ENCODE data around the gene DNAH11.
A peak's percentile ranks its signal among the peaks of the same experiment; 100 is the strongest.

Gene DNAH11

DNA sequence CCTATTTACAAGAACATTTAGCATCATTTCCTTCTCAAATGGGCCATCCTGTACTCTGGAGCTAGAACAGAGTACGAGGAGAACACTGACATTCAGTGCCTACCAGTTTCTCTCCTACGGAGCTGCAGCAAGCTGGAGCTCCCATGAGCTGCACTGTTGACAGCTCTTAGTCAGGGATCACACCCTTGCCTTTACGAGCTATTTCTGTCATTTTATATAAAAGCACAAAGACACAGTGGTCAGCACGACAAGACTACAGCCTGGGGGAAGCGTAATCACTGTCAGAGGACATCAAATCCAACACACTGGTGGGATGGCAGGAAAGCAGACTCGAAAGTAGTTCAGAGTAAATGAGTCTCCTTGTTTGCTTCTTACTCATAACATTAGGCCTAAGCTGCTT, 400.1 kb downstream of the DNAH11 start:
- no peak for DNase-seq

DNA sequence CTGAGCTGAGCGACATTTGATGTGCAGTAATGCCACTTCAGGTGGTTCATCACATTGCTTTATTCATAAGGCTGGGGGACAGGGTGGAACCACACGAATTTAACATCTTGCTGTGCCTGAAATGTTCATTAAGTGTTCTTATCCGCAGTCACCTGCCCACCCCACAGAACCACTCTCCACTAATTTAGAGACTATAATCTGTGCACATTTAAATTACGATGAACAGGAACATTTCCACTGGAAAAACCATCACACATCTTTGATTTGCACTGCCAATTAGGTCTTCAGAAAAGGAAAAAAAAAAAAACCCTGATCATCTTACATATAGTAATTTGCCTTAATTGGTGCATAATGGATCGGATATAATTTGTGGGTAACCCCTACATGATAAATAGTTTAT, 400.6 kb downstream of the DNAH11 start:
- no peak for DNase-seq

DNA sequence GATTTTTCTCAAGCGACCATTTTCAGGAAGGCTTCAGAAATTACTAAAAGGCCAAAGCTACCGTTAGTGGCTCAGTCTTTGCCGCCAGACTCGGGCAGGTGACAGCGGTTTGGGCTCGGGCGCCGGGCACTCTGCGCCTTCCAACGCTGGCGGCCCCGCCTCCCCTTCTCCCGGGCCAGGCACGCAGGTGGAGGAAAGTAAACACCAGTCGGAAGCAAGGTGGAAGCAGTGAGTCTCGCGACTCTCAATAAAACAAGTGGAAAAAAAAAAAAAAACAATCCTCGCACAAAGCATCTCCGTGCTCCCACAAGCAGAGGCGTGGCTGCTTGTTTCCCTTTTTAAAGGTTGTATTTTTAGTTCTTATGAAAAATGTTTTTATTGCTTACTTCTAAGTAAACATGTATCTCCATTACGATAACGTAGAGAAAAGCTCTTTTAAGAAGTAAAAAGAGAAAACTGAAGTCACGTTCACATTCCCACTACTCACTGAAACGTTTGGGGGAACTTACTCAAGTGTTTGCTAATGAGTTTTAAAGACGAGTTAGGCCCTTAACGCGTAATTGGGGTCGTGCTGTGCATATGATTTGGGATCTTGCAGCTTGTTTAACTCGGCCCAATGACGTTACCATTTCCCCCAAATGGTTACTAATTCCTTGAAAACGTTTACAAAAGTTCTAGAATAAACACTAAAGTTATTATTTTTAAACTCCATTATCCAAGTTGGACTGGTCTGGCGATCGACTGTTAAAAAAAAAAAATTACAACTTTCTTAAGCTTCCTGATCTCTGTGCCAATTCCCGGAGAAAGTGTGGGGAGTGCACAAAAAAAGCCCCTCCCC, 402.0 kb downstream of the DNAH11 start:
- peak; percentile 45 for DNase-seq

DNA sequence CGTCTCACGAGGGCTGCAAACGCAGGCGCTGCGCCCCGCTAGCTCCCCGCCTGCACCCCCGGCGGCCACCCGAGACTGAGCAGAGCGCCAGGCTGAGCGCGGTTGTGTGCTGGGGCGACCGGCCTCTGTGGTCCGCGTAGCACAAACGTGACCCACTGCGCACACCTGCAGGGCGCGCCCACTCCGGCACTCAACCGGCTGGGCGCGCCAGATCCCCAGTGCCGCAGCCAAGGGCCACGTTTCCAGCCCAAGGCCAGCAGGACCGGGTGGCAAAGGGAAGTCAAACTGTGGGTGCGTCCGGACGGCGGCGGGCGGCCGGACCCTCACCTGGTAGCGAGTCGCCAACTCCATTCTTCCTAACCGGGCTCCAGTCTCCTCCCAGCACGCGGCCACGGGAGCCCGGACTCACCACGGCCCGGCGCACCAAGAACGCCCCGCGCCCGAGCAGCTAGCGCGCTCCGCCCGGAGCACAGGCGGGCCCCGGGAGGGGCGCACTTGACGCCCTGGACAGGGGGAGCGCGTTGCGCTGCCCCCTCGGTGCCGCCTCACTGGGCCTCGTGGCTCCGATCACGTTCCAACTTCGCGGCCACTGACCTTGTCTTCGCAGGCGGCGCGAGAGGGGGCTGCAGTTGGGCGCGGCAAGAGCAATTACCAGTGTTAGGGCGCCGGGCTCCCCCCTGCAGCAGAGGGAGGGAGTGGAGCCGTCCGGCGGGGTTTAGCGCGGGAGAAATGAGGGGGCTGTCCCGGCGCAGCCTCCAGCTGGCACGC, 402.8 kb downstream of the DNAH11 start, which contains the start of gene CDCA7L:
Gene CDCA7L, minus strand, starts transcription at position 446 of the 768 bp plus-strand sequence. Its CDS starts 95 bp downstream, at position 351.
- DNase-seq, result peak; percentile 65

DNA sequence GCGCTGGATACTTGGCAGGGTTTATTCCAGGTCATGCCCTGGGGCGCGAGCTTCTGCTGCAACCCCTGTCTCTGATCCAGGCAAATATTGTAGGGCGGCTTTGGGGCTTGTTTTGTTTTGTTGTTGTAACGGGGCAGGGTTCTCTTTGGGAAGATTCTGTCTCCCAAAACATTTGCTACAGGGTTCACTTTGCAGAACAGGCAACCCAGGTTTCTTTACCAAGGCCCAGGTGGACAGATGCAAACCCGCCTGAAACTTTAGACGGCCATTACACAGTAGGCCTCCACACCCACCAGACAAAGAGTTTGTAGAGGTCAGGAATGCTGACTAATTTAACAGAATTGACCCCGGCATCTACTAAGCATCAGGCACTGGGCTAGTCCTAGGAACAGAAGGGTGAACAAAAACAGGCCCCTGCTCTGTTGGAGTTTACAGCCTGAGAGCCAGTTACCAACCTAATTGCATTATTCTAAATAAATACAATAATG, 403.4 kb downstream of the DNAH11 start:
- DNase-seq, result no peak

DNA sequence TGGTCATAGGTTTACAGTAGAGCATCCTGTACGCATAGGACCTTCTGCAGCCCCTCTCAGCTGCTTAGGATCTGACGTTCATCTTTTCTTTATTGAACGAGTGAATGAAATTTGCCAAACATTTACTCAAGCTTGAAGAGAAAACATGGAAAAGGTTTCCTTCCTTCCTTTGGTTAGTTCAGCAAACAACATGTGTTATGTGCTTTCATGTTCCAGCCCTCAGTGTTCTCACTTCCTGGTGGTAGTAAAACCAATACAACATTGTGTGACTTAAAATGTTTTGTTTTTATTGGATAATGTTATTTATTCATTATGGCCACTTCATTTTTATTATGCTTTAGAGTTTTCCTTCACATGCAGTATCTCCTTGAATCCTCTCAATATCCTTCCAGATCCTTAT, 404.2 kb downstream of the DNAH11 start:
- DNase-seq, result no peak

DNA sequence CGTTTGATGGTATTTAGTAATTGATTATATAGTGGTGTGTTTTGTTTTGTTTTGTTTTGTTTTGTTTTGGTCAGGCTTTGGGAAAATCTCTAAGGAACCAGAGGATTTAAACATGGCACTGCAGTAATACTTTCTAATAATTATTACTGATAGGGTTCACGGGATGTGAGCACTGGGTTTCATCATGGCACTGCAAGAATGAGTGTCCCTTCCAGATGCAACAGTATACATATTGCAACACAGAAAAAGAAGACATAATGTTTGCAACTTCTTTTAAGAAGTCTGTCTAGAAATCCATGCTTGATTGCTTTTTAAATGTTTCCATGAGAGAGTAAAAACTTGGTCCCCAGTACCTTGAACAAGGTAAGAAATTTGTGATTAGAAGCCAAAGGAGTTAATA, 405.1 kb downstream of the DNAH11 start:
- no peak for DNase-seq

DNA sequence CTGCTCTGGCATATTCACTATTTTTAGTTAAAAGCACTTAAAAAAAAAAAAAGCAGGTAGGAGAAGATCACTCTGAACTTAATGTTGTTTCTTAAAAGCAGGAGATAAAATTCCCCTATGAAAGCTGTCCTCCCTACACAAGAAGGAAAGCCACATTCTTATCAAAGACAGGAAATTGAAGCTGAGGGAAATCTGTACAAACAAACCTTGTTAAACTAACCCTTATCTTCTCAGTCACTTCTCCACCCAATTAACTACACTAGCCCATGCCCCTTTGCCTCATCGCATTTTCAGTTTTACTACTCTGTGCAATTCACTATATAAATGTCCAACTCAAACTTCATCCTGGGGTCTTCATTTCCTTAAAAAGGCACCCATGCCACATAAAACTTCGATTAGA, 405.5 kb downstream of the DNAH11 start:
- no peak for DNase-seq

DNA sequence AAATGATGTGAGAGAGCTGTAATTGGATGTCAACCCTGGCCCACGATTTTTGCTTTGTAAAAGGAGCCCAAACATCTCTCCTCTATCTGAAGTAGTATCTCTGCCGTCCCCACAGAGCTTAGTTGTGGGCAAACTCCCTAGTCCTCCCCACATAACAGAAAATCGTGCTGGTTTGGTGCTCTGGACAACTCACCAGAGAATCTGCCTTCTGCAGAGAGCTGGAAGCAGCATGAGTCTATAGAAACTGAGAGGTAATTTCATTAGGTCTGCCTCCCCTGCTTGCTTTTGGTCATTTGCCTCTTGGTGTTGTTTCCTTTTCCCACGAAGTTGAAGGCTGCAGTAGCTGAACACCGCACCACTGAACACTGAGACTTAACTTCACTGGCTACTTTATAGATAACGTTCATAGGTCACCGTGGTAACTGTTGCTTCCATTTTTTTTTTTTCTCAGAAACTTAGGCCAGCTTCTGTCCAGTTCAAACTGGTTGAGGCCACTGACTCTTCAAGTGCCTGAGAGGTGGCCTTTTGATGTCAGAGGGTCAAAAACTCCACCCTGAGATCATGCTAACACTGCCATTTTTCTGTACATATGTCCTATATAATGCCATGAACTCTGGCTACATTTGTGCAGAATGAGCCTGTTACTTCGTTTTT, 406.2 kb downstream of the DNAH11 start:
- no peak for DNase-seq
